ENCODE measurements around the gene ALLC. TPM values are rescaled to one million over a fixed set of nuclear protein-coding genes. Genes with fewer than 3 reads are reported as not detected.
A peak's percentile ranks its signal among the peaks of the same experiment; 100 is the strongest.
"Not testable (repeated sequence)": the region's sequence is repeated elsewhere in the genome, so short reads cannot be mapped to it uniquely, and the experiment has no call there.

ALLC gene
- total RNA-seq: not detected
- long read RNA-seq: 0 reads

DNA sequence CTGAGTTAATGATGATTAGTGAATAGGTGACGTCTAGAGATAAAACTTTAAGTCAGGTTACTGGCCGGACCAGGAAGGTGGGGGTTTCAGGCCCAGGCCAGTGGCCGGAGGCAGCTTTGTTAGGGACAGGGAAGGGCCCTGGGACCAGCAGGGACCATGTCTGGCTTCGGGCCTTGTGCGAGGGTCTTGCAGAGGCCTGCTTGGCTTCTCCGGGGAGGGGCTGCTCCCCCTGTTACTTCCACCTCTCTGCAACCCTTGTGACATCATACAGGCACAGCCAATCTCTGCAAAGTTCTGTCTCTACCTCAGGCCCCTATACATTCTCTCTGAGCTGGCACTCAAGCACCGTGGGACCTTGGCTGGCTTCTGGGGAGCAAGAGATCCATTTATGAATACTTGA lies at the start of gene ALLC:
TSS of gene ALLC (plus strand) at position 320 of the 400 bp plus-strand sequence. CDS start 12,958 bp downstream, outside the sequence.
- Histone ChIP-seq H3K9me3 (replicated peaks) (no peaks in the 10 kb centered on the region), H3K4me3 (no peak within 1 kb of the TSS), H3K27me3 (ENCODE audit: low read depth) (peaks cover 3% of the 10 kb centered on the region), H3K36me3 (no peaks in the 10 kb centered on the region), H3K4me1 (peaks cover 34% of the 10 kb centered on the region), H3K27ac (replicated peaks) (peak within 1 kb of the TSS; percentile 66)
- intact Hi-C loops (cut with micrococcal nuclease): no loop called here
- TF ChIP-seq, protein P1, sequence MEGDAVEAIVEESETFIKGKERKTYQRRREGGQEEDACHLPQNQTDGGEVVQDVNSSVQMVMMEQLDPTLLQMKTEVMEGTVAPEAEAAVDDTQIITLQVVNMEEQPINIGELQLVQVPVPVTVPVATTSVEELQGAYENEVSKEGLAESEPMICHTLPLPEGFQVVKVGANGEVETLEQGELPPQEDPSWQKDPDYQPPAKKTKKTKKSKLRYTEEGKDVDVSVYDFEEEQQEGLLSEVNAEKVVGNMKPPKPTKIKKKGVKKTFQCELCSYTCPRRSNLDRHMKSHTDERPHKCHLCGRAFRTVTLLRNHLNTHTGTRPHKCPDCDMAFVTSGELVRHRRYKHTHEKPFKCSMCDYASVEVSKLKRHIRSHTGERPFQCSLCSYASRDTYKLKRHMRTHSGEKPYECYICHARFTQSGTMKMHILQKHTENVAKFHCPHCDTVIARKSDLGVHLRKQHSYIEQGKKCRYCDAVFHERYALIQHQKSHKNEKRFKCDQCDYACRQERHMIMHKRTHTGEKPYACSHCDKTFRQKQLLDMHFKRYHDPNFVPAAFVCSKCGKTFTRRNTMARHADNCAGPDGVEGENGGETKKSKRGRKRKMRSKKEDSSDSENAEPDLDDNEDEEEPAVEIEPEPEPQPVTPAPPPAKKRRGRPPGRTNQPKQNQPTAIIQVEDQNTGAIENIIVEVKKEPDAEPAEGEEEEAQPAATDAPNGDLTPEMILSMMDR (IDR thresholded peaks at IDR 0.05; ENCODE audit: borderline replicate concordance): no peak
- no peak for DNase-seq

DNA sequence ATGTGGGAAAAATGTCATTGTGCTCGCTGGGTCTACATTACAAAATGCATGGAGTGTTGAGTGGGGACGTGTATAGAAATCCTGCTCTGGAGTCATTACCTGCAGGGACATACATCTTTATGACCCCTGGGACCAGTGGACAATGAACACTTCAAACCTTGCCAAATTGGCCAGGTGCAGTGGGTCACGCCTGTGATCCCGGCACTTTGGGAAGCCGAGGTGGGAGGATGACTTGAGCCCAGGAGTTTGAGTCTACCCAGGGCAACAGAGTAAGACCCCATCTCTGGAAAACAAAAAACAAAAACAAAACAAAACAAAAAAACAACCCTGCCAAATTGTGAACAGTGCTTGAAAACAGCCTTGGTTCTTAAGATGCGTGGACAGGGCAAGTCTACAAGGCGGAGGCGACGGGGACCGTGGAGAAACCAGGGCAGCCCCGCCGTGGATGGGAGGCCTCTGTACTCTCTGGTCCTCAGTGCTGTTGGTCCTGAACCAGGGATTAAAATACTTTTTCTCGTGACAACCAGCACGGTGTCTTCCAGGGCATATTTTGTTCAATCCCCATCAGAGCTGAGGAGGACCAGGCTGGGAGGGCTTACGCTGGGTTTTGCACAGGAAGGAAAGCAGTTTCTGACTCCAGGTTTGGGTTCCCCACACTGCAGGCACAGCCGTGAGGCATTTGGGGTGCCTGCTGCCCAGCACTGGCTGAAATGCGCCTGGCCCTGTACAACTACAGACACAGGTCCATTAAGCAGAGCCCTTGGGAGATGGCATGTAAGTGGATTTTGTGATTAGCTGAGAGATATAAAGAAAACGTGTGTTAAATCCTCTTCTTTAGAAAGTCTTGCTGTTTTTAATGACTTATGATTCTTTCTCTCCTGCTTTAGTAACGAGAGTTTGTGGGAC lies 49.4 kb upstream of the ALLC start:
- no peak for DNase-seq
- Histone ChIP-seq H3K4me3 (no peak overlapping the region), H3K36me3 (no peaks in the 10 kb centered on the region), H3K9me3 (replicated peaks) (no peaks in the 10 kb centered on the region), H3K4me1 (no peaks in the 10 kb centered on the region), H3K27ac (replicated peaks) (no peak overlapping the region), H3K27me3 (ENCODE audit: low read depth) (no peaks in the 10 kb centered on the region)
- intact Hi-C loops (cut with micrococcal nuclease): no loop called here
- TF ChIP-seq, protein P1 (IDR thresholded peaks at IDR 0.05; ENCODE audit: borderline replicate concordance): no peak

DNA sequence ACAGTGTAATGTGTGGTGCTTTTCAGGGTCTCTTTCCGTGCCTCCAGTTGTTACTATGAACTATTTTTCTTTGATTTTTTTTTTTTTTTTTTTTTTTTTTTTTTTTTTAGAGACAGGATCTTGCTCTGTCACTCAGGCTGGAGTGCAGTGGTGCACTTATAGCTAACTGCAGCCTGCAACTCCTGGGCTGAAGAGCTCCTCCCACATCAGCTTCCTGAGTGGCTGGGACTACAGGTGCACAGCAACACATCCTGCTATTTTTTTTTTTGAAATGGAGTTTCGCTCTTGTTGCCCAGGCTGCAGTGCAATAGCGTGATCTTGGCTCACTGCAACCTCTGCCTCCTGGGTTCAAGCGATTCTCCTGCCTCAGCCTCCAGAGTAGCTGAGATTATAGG lies 48.7 kb upstream of the ALLC start:
- DNase-seq; H3K36me3 ChIP-seq; H3K9me3 ChIP-seq (replicated peaks); H3K27me3 ChIP-seq (ENCODE audit: low read depth); H3K4me3 ChIP-seq; H3K27ac ChIP-seq (replicated peaks); H3K4me1 ChIP-seq; intact Hi-C loops (cut with micrococcal nuclease): not testable (repeated sequence)

DNA sequence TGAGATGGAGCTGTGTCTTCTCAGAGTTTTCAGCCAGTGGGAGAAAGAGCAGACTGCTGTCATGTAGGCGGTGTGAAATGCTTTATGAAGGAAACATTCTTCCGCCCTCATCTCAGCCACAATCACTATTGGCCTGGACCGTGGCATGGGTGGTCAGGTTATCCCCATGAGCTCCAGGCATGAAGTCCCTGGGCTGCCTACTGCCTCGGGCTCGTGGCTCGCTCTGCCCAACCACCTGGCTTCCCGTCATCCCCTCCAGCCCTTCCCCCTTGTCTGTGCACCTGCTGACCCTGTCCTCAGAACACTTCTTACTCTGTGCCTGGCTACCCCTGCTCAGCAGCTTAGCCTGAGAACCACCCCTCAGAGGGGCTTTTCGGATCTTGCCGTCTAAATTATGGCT lies 47.6 kb upstream of the ALLC start:
- Histone ChIP-seq H3K27ac (replicated peaks) (no peak overlapping the region), H3K36me3 (no peaks in the 10 kb centered on the region), H3K27me3 (ENCODE audit: low read depth) (no peaks in the 10 kb centered on the region), H3K4me3 (no peak overlapping the region), H3K4me1 (no peaks in the 10 kb centered on the region), H3K9me3 (replicated peaks) (peaks cover 15% of the 10 kb centered on the region)
- intact Hi-C loops (cut with micrococcal nuclease): no loop called here
- TF ChIP-seq, protein P1 (IDR thresholded peaks at IDR 0.05; ENCODE audit: borderline replicate concordance): no peak
- no peak for DNase-seq

DNA sequence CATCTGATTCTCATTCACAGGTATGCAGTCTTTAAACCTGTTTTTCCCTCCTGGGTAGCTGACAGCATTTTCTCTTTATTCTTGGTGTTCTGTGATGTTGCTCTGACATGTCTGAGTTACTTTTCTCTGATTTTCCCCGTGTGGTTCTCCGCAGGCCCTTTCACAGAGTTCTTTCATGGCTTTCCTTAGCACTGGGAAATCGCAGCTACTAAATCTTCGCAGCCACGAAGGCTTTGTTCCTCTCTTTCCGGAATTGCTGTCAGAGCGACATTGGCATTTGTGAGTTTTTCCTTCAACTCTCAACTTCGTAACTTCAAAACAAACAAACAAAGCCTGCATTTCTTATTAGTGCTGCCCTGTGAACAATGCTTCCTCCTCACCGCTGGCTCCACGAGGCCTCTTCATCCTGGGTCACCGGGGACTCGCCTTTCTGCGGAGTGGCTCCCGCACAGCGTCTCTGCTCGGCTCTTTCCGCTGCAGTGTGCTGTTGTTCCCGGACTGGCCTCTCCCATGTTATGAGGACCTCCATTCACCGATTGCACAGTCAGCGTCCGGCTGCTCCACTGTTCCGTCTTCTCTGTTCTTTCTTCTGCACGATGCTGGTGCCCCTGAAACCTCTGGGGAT lies 47.0 kb upstream of the ALLC start:
- H3K27ac ChIP-seq (replicated peaks): no peak overlapping the region
- no peaks in the 10 kb centered on the region for H3K36me3 ChIP-seq
- no peaks in the 10 kb centered on the region for H3K27me3 ChIP-seq (ENCODE audit: low read depth)
- DNase-seq: no peak
- H3K4me1 ChIP-seq: no peaks in the 10 kb centered on the region
- TF ChIP-seq, protein P1 (IDR thresholded peaks at IDR 0.05; ENCODE audit: borderline replicate concordance): no peak
- H3K4me3 ChIP-seq: no peak overlapping the region
- peaks cover 18% of the 10 kb centered on the region for H3K9me3 ChIP-seq (replicated peaks)
- intact Hi-C loops (cut with micrococcal nuclease): no loop called here

DNA sequence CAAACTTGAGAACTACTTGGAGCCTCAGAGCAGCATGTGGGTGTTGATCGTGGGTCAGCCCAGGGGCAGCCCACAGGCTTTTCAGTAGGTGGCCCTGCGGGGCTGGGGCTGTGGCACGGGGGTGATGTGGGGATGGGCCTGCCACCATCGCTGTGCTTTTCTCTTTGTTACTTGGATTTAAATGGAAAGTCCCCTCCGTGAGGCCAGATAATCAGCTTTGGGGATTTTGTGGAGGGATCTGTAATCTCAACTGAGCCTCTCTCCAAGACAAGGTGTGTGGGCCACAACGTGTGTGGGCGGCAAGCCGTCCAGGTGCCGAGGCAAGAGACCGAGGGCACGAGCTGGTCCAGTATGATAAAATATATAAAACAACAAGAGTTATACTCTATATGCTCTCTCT lies 46.4 kb upstream of the ALLC start:
- no peak for DNase-seq
- TF ChIP-seq, protein P1 (IDR thresholded peaks at IDR 0.05; ENCODE audit: borderline replicate concordance): no peak

More for the DNA sequence above, 46.4 kb upstream of the ALLC start:
- Histone ChIP-seq H3K36me3 (no peaks in the 10 kb centered on the region), H3K9me3 (replicated peaks) (peaks cover 18% of the 10 kb centered on the region), H3K4me1 (no peaks in the 10 kb centered on the region), H3K4me3 (no peak overlapping the region), H3K27me3 (ENCODE audit: low read depth) (no peaks in the 10 kb centered on the region), H3K27ac (replicated peaks) (no peak overlapping the region)
- intact Hi-C loops (cut with micrococcal nuclease): no loop called here
